ENCODE data around the gene MAP1LC3C.

DNA sequence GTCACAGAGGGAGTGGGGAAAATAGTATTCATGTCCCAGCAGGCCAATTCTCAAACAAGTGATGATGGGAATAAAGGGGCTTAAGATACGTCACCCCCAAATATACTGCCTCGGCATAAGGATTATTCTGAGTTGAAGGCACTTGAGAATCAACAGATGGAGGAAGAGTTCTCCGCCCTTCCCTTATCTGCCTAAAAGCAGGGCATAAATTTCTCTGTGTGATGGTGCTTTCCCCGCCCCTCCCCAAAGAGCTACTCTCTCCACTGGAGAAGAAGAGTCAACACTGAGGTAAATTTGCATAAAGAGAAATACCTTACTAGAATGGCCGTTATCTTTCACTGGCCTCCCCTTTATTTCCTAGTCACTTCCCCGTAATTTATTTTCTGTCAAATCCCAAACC lies 22.7 kb downstream of the MAP1LC3C start:
- TF ChIP-seq, protein P1, sequence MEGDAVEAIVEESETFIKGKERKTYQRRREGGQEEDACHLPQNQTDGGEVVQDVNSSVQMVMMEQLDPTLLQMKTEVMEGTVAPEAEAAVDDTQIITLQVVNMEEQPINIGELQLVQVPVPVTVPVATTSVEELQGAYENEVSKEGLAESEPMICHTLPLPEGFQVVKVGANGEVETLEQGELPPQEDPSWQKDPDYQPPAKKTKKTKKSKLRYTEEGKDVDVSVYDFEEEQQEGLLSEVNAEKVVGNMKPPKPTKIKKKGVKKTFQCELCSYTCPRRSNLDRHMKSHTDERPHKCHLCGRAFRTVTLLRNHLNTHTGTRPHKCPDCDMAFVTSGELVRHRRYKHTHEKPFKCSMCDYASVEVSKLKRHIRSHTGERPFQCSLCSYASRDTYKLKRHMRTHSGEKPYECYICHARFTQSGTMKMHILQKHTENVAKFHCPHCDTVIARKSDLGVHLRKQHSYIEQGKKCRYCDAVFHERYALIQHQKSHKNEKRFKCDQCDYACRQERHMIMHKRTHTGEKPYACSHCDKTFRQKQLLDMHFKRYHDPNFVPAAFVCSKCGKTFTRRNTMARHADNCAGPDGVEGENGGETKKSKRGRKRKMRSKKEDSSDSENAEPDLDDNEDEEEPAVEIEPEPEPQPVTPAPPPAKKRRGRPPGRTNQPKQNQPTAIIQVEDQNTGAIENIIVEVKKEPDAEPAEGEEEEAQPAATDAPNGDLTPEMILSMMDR (IDR thresholded peaks at IDR 0.05), result no peak
- TF ChIP-seq POLR2A (IDR thresholded peaks at IDR 0.05), result no peak

All from body of pancreas (tissue), 4 donors.